SU-DHL-6 (cell line): Measurements from ENCODE around the gene INO80.

Experiments used
- CTCF ChIP-seq: fragments of 200-600 bp; sonication (generic); IDR thresholded peaks from one replicate; pipeline ENCODE4 v1.5.1; 2017; ENCODE audit warnings: antibody characterized with exemption, mild to moderate bottlenecking, low read length, moderate library complexity; ENCODE audit not compliant: insufficient read depth, poor library complexity, severe bottlenecking
- EZH2phosphoT487 ChIP-seq: fragments of 200-600 bp; sonication (generic), shearing (Covaris generic); conservative IDR thresholded peaks from 2 replicates; pipeline ENCODE4 v1.6.1; 2018; ENCODE audit warnings: mild to moderate bottlenecking, antibody characterized with exemption, low read length, moderate library complexity, mixed read lengths

- TF ChIP-seq CTCF (no peak), EZH2phosphoT487 (no peak)
Measured at GRCh38 chr15:40959331-40960141, 156.5 kb downstream of the INO80 start.
